ENCODE data around the gene JADE2.
"Not testable (repeated sequence)": the region's sequence is repeated elsewhere in the genome, so short reads cannot be mapped to it uniquely, and the experiment has no call there.

Gene JADE2

GRCh38 chr5:134547579-134547978 lies 22.1 kb downstream of the JADE2 start:
- DNase-seq (ENCODE audit: extremely low spot score, insufficient read length, low read depth) (no peak), FAIRE-seq (no peak)

DNA sequence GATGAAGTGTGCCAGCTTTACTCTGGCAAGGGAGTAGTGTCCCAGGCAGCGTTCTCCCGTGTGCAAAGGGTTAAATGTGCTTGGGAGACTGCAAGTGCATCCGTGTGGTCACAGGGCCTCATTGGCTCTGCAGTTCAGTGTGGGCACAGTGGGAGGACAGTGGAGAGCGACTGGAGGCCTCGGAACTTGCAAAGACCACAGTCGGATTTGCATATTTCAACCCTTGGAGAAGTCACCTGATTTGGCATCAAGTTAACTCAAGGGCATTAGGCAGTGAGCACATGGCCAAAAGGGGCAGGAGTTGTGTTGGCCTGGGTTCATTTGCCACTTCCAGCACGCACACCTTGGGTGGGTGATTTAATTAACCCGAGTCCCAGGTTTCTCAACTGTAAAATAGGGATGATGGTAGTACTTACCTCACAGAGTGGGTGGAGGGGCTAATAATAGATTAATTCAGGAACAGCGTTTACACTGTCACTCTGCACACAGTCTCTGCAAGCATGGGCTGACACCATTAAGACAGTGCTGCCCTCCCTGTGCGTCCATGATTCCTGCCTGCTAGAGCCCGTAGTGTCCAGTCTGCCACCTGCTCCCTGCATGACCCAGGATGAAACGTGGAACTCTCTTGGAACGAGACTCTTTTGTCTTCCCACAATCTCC lies 22.7 kb downstream of the JADE2 start:
- FAIRE-seq: peak; percentile 59

DNA sequence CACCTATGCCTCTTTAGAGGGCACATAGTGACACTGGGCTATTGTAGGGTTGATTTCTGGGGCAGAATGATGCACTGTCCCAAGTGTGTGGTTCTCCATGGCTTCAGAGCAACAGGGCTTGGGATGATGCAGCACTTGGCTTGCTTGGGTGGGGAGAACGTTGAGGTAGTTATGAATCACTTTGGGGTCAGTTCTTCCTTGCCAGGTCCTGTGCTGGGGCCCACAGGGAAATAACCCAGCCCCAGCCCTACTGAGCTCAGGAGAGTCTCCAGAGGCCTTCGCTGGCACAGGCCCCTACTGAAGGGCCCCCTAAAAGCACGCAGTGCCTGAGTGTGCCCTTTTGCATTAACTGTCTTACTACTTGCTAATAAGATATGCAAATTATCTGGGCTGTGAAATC lies 24.2 kb downstream of the JADE2 start:
- FAIRE-seq (no peak), DNase-seq (ENCODE audit: extremely low spot score, insufficient read length, low read depth) (no peak)

More for the DNA sequence above, 22.7 kb downstream of the JADE2 start:
- no peak for DNase-seq (ENCODE audit: extremely low spot score, insufficient read length, low read depth)

DNA sequence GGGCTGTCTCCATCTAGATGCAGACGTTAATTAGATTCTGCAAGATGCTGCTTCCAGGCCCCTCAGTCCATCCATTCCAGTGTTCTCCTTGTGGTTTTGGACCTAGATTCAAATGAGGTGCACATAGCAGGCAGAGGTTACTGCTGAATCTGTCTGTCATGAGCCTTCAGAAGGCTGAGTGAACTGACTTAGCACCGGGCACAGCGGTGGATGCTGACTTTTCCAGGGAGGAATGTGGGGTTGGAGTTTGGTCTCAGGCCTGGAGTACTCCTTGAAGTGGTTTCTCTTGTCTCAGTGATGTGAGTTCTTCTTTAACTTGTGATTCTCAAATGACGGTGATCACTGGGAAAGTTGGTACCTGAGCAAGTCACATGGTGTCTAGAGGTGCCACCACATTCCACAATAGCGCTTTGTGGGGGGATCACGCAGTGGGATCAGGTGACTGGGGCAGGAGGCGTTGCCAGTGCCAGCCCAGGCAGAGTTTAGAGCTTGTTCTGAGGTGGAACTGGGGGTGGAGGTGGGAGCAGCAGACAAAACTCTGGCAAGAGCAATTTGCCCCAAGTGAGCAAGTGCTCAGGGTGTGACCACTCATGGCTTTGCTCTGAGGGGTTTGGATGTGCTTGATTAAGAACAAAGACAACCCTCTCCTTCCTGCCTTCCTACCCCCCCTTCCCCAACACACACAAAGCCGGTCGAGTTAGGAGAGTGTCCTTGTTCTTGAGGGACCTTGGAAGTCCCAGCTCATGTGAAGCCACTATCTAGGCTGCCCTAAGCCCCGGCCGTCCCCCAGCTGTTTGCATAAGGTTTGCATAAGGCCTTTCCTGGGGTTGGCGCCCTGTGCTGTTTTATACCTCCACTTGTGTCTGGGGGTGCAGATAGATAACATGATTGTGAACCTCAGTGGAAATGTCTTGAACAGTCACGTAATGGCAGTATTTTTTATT lies 25.1 kb downstream of the JADE2 start:
- no peak for DNase-seq (ENCODE audit: extremely low spot score, insufficient read length, low read depth)
- peak; percentile 64 for FAIRE-seq

DNA sequence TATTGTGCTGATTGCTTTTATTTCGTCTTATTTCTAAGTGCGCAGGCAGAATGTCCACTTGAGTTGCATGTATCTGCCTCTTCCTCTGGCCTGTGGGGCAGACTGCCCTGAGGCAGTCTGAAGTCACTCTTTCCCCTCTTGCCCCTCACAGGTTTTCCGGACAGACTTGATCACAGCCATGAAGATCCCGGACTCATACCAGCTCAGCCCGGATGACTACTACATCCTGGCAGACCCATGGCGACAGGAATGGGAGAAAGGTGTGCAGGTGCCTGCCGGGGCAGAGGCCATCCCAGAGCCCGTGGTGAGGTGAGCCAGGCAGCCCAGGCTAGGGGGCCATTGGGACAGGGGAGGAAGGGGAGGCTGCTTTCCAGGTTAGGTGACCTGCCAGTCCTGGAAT lies 26.4 kb downstream of the JADE2 start:
- no peak for FAIRE-seq
- DNase-seq (ENCODE audit: extremely low spot score, insufficient read length, low read depth): no peak

GRCh38 chr5:134552301-134552700 lies 26.8 kb downstream of the JADE2 start:
- no peak for DNase-seq (ENCODE audit: extremely low spot score, insufficient read length, low read depth)
- FAIRE-seq: no peak

DNA sequence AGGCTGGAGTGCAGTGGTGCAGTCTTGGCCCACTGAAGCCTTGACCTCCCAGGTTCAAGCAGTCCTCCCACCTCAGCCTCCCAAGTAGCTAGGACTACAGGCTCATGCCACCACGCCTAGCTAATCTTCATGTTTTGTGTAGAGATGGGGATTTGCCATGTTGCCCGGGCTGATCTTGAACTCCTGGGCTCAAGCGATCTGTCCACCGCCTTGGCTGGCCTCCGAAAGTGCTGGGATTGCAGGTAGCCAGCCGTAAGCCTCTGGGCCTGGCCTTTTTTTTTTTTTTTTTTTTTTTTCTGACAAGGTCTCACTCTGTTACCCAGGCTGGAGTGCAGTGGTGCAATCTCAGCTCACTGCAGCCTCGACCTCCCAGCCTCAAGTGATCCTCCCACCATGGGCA lies 27.2 kb downstream of the JADE2 start:
- FAIRE-seq; DNase-seq (ENCODE audit: extremely low spot score, insufficient read length, low read depth): not testable (repeated sequence)

GRCh38 chr5:134553821-134554267 lies 28.4 kb downstream of the JADE2 start:
- FAIRE-seq: no peak
- no peak for DNase-seq (ENCODE audit: extremely low spot score, insufficient read length, low read depth)

DNA sequence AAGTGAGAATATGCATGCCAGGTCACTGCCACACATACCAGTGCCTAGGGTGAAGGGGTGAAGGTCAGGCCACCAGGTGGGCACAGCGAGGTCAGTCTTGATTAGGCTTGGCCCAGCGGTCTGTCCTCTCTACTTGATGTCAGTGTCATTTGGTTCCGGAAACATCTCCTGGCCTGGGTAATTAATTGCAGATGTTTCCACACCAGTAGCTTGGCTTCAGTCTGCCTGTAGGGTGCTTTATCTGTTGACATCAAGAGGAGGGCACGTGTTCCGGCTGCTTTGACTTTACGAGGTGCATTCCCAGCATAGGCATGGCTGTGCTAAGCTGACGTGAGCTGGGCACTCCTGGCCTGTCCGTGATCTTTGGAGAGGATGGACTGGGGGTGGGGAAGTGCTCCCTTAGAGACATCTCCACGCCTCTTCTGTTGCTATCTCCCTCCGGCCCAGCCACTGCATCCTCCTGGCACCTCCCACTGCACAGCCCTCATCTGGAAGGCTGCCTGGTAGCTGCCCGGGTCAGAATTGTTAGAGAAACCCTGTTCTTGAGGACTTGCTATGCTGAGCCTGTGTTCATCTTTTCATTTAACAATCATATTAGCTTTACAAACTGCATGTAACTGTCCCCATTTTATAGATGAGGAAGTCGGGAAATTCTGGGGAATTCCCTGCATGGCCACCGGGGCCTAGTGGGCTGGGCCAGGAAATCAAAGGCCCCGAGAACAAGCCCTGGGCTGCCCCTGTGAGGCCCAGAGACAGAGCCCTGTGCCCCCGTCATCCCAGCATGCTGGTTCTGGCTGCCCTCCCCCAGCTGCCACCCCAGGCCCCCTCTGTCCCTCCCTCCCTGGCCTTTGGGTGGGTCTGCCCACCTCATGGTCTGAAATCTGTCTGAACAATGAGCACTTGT lies 29.1 kb downstream of the JADE2 start:
- FAIRE-seq: peak; percentile 89
- DNase-seq (ENCODE audit: extremely low spot score, insufficient read length, low read depth): no peak

GRCh38 chr5:134555223-134555889 lies 29.9 kb downstream of the JADE2 start:
- DNase-seq (ENCODE audit: extremely low spot score, insufficient read length, low read depth) (no peak), FAIRE-seq (peak; percentile 47)

- no peak for DNase-seq (ENCODE audit: extremely low spot score, insufficient read length, low read depth)
- FAIRE-seq: peak; percentile 44
Observed at GRCh38 chr5:134555890-134556311, 30.4 kb downstream of the JADE2 start.

- FAIRE-seq; DNase-seq (ENCODE audit: extremely low spot score, insufficient read length, low read depth): not testable (repeated sequence)
Observed at GRCh38 chr5:134556588-134556987, 31.1 kb downstream of the JADE2 start.

DNA sequence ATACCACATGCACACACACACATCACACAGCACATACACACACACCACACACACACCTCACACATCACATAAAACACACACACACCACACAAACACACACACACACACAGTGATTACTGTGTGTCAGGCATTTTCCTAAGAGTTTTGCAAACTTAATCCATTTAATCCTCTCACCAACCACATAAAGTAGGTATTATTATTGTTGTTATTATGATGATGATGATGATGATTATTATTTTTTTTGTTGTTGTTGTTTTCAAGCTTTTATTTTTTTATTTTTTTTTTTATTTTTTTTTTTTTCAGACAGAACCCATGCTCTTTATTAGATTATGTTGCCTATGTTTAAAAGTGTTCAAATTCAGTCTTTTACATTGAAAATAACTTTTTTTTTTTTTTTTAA lies 31.5 kb downstream of the JADE2 start:
- DNase-seq (ENCODE audit: extremely low spot score, insufficient read length, low read depth): no peak
- no peak for FAIRE-seq

DNA sequence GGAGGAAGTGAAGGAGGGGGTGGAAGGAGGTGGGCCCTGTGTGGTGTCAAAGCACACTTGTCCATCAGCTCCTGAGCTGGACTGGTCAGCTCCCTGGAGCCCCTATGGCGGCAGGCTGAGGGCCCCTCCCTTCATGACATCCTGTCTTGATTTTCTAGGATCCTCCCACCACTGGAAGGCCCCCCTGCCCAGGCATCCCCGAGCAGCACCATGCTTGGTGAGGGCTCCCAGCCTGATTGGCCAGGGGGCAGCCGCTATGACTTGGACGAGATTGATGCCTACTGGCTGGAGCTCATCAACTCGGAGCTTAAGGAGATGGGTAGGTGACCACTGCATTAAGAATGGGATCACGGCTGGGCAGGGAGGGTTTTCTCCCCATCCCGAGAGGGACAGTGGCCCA lies 34.2 kb downstream of the JADE2 start:
- no peak for FAIRE-seq
- DNase-seq (ENCODE audit: extremely low spot score, insufficient read length, low read depth): no peak

GRCh38 chr5:134560698-134561097 lies 35.2 kb downstream of the JADE2 start:
- FAIRE-seq: no peak
- no peak for DNase-seq (ENCODE audit: extremely low spot score, insufficient read length, low read depth)

- FAIRE-seq: no peak
- no peak for DNase-seq (ENCODE audit: extremely low spot score, insufficient read length, low read depth)
Observed at GRCh38 chr5:134561871-134562296, 36.4 kb downstream of the JADE2 start.

- FAIRE-seq: no peak
Observed at GRCh38 chr5:134563221-134563620, 37.8 kb downstream of the JADE2 start.

GRCh38 chr5:134563962-134564361 lies 38.5 kb downstream of the JADE2 start:
- FAIRE-seq: no peak
- no peak for DNase-seq (ENCODE audit: extremely low spot score, insufficient read length, low read depth)

More at GRCh38 chr5:134563221-134563620, 37.8 kb downstream of the JADE2 start:
- no peak for DNase-seq (ENCODE audit: extremely low spot score, insufficient read length, low read depth)

DNA sequence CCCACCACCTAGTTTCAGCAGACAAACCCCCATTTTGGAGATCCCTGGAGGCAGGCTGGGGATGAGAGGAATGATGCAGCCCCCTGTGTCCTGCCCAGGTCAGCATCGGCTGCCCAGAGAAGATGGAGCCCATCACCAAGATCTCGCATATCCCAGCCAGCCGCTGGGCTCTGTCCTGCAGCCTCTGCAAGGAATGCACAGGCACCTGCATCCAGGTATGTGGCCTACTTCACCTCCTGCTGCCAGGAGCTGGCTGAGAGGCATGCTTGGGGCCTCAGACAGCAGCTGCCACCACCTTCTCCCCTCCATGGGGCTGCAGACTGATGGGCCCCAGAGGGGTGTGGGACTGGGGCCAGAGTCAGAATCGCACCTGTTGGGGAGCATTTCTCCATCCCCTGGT lies 38.9 kb downstream of the JADE2 start:
- FAIRE-seq: no peak
- no peak for DNase-seq (ENCODE audit: extremely low spot score, insufficient read length, low read depth)

Measured in GM18507 (cell line).